ENCODE data around the gene RPS16.

Gene RPS16

DNA sequence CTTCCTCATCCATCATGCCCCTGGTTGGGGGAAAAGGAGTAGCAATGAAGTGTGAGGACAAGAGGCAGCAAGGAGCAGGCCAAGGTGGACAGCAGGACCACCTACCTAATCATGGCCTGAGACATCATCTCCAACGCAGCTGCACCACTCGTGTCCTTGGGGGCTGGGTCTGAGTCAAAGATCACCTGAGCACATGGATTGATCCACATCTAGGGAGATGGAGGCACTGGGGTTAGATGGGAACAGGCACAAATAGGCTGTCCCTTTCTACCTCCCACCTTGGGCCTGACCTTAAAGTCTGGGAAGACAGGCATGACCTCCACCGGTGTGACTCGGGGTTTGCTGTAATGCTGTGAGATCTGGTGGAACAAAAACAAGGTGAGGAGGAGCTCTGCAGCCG lies 47.1 kb downstream of the RPS16 start:
- DNase-seq (ENCODE audit: low read depth): no peak

DNA sequence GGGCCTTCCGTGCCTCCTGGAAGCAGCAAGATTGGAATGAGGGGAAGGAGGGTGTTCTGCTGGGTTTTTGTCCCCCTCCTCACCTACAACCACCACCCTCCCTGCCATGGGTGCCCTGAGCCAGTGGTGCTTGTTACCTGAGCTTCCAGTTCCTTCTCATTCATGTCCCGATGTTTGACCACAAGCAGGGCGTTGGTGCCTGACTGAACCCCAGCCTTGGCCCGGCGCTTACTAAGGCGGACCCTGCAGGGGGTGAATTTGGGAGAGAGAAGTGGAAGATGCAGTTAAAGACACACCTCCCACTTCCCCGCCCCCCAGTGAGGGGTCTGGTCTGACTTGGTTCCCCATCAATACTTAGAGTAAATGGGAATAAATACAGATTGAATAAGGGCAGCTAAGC lies 49.2 kb downstream of the RPS16 start:
- no peak for DNase-seq (ENCODE audit: low read depth)

DNA sequence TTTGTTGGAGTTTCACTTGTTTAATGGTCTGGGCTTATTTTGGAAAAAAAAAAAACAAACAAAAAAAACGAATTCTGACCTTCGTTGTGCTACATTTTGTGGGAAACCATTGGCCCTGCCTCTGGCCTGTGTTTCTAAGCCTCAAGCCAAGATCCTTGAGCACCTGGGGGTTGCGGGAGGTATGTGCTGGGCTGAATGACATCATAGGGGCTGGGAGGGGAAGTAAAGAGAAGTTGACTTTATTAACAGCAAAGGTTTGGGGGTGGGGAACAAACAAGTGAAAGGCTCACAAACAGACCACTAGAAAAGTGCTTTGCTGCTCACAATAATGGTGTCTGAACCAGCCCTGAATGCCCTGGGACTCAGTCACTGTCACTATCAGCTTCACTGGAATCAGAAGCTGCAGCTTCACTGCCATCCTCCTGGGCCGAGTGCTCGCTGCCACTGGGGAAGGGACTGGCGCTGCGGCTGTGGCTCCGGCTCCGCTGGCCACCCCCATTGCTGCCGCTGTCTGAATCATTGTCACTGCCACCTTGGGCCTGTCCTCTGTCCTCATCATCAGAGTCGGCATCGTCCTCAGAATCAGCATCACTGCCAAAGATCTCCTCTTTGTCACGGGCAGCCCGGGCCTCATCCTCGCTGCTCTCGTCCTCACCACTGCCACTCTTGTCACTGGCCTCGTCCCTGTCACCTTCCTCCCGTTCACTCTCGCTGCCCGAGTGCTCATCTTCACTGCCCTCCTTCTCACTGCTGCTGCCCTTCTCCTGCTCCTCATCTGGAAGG lies 49.9 kb downstream of the RPS16 start:
- no peak for DNase-seq (ENCODE audit: low read depth)

DNA sequence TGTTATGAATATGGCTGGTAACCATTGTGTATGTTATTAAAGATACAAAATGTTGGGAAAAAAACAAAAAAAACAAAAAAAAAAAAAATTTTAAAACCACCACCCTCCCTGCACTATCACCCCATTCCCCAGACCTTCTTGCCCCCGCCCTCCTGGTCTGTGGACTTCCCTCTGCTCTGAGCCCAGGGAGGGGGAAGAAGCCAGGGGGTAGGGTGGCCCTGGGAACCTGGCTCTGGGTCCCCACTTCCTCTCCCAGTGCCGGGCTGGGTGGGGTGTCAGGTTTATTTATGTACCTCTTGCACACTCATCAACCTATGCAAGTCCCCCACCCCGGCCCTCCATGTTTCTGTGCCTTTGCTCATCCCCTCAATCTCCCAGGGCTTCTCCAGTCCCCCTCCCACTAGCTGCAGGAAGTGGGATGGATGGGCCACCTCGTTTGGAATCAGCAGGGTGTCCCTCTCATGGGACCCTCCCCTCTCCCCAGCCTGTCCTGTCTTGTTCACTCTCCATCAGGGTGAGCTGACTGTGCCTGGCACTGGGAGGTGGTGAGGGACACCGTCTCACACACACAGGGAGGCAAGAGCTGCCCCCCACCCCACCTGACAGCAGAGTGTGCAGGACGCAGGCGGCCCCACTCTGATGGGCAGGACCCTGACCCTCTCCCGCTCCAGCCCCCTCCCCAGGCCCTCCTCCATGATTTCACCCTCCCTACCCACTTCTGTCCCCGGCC lies 50.7 kb downstream of the RPS16 start:
- DNase-seq (ENCODE audit: low read depth): no peak
